Measurements from ENCODE around the gene MPV17. TPM values are rescaled to one million over a fixed set of nuclear protein-coding genes. Genes with fewer than 3 reads are reported as not detected.

Gene MPV17
- total and polyA plus RNA-seq, 9 of the 15 experiments (the other 6 are each of a cell fraction or from before 2014, with no cell fraction given), result 54.7 to 140 (median 70.2) TPM

DNA sequence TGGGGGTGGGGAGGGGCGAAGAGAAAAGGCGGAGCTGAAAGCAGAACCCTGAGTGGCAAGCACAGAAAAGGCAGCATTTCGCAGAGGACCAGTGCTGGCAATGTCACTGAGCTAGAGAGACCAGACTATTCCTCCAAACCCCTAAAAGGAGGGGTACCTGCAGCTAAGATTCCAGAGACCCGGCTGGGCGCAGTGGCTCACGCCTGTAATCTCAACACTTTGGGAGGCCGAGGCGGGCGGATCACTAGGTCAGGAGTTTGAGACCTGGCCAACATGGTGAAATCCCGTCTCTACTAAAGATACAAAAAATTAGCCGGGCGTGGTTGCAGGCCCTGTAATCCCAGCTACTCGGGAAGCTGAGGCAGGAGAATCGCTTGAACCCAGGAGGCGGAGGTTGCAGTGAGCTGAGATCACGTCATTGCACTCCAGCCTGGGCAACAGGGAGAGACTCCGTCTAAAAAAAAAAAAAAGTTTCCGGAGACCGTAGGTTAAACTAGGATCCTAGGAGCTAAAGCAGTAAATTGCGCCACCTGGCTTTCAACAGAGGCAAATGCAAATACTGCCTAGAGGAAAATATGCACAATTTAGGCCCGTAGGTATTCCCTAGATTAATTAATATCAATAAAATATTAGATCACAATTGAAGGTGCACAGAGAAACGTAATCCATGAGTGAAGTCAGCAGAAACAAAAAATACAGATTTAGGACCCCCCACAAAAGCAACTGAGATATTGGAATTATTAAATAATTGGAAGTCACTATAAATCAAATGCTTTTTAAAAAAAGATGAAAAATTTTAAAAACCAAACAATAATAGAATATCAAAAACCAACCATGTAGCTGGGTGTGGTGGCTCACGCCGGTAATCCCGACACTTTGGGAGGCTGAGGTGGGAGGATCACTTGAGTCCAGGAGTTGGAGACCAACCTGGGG is 19.5 kb downstream of the MPV17 start (continued):
- no peak for TF ChIP-seq PBX2 (CRISPR knock-in tag; IDR thresholded peaks at IDR 0.05; ENCODE audit: low read depth)
- TF ChIP-seq PBX2 (tag; conservative IDR thresholded peaks at IDR 0.05; ENCODE audit: low read depth), result 0 out of 2 replicates have a peak, but pooled peaks have one; percentile 9
- TF ChIP-seq CEBPG (CRISPR knock-in tag; IDR thresholded peaks at IDR 0.05), result no peak
- 0 out of 4 replicates have a peak, but pooled peaks of 1 of the 2 experiments have one; percentile 28 for TF ChIP-seq CEBPG (tag; conservative IDR thresholded peaks at IDR 0.05 in 1 of 2, IDR thresholded peaks at IDR 0.05 in 1 of 2)
- peak; percentile 52; the same call in 1 of the 2 replicates for TF ChIP-seq ETV5 (CRISPR knock-in tag; IDR thresholded peaks at IDR 0.05; ENCODE audit: low read depth)
- no peak for TF ChIP-seq NR3C1 (CRISPR knock-in tag; IDR thresholded peaks at IDR 0.05)
- TF ChIP-seq, protein P1, sequence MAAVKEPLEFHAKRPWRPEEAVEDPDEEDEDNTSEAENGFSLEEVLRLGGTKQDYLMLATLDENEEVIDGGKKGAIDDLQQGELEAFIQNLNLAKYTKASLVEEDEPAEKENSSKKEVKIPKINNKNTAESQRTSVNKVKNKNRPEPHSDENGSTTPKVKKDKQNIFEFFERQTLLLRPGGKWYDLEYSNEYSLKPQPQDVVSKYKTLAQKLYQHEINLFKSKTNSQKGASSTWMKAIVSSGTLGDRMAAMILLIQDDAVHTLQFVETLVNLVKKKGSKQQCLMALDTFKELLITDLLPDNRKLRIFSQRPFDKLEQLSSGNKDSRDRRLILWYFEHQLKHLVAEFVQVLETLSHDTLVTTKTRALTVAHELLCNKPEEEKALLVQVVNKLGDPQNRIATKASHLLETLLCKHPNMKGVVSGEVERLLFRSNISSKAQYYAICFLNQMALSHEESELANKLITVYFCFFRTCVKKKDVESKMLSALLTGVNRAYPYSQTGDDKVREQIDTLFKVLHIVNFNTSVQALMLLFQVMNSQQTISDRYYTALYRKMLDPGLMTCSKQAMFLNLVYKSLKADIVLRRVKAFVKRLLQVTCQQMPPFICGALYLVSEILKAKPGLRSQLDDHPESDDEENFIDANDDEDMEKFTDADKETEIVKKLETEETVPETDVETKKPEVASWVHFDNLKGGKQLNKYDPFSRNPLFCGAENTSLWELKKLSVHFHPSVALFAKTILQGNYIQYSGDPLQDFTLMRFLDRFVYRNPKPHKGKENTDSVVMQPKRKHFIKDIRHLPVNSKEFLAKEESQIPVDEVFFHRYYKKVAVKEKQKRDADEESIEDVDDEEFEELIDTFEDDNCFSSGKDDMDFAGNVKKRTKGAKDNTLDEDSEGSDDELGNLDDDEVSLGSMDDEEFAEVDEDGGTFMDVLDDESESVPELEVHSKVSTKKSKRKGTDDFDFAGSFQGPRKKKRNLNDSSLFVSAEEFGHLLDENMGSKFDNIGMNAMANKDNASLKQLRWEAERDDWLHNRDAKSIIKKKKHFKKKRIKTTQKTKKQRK (IDR thresholded peaks at IDR 0.05; ENCODE audit: borderline replicate concordance, low read depth, low read length), result no peak
- no peak for TF ChIP-seq NEUROD1 (IDR thresholded peaks at IDR 0.05; ENCODE audit: borderline replicate concordance, low read depth, low read length, partially characterized antibody)
- TF ChIP-seq ETV6 (IDR thresholded peaks at IDR 0.05; ENCODE audit: borderline replicate concordance in 1 of 2, low read depth in 2 of 2, low read length in 1 of 2), result no peak
- no peak for TF ChIP-seq ETV6 (CRISPR knock-in tag; IDR thresholded peaks at IDR 0.05; ENCODE audit: borderline replicate concordance)
- TF ChIP-seq NR1H2 (CRISPR knock-in tag; IDR thresholded peaks at IDR 0.05), result no peak
- no peak for TF ChIP-seq PML (IDR thresholded peaks at IDR 0.05; ENCODE audit: low read length)
- no peak for TF ChIP-seq ZNF76 (CRISPR knock-in tag; IDR thresholded peaks at IDR 0.05; ENCODE audit: borderline replicate concordance)
- no peak for TF ChIP-seq BRD9 (IDR thresholded peaks at IDR 0.05; ENCODE audit: low read depth, partially characterized antibody)
- TF ChIP-seq, protein P2, sequence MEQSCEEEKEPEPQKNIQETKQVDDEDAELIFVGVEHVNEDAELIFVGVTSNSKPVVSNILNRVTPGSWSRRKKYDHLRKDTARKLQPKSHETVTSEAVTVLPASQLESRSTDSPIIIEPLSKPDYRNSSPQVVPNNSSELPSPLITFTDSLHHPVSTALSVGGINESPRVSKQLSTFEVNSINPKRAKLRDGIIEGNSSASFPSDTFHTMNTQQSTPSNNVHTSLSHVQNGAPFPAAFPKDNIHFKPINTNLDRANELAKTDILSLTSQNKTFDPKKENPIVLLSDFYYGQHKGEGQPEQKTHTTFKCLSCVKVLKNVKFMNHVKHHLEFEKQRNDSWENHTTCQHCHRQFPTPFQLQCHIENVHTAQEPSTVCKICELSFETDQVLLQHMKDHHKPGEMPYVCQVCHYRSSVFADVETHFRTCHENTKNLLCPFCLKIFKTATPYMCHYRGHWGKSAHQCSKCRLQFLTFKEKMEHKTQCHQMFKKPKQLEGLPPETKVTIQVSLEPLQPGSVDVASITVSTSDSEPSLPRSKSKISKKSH (CRISPR knock-in tag; IDR thresholded peaks at IDR 0.05), result no peak
- no peak for TF ChIP-seq POLR2G (IDR thresholded peaks at IDR 0.05; ENCODE audit: low read depth, low read length)
- no peak for TF ChIP-seq KDM2B (CRISPR knock-in tag; IDR thresholded peaks at IDR 0.05)
- TF ChIP-seq BRF1 (IDR thresholded peaks at IDR 0.05; ENCODE audit: borderline replicate concordance, extremely low read depth, insufficient read length), result no peak
- TF ChIP-seq SMARCC2 (IDR thresholded peaks at IDR 0.05; ENCODE audit: low read depth), result no peak
- TF ChIP-seq TAL1 (IDR thresholded peaks at IDR 0.05), result no peak

Data from K562 (cell line).